ENCODE measurements around the gene B4GALNT3.

- TF ChIP-seq CTBP1 (IDR thresholded peaks at IDR 0.05; ENCODE audit: borderline replicate concordance) (no peak), ZNF384 (IDR thresholded peaks at IDR 0.05) (no peak), HDGF (IDR thresholded peaks at IDR 0.05; ENCODE audit: borderline replicate concordance) (no peak), ELF4 (IDR thresholded peaks at IDR 0.05) (no peak)
These were observed 3.9 kb upstream of the B4GALNT3 start for GRCh38 chr12:455821-456220.
